ENCODE data around the gene SHISA3.

GRCh38 chr4:42362591-42362990 lies 34.7 kb upstream of the SHISA3 start:
- TF ChIP-seq CTCF (IDR thresholded peaks at IDR 0.05), result no peak
- no peak for TF ChIP-seq POLR2A (IDR thresholded peaks at IDR 0.05)
